Erythroblast (primary cell): ENCODE data around the gene P4HTM.

ENCODE experiments used
- GATA1 ChIP-seq: IDR thresholded peaks from 2 replicates; pipeline ENCODE4 v1.6.1; 2011; ENCODE audit warnings: low read depth, mild to moderate bottlenecking, control low read depth, low read length, moderate library complexity
- POLR2A ChIP-seq: IDR thresholded peaks from 2 replicates; pipeline ENCODE4 v1.6.1; 2011; ENCODE audit warnings: mild to moderate bottlenecking, low read length

DNA sequence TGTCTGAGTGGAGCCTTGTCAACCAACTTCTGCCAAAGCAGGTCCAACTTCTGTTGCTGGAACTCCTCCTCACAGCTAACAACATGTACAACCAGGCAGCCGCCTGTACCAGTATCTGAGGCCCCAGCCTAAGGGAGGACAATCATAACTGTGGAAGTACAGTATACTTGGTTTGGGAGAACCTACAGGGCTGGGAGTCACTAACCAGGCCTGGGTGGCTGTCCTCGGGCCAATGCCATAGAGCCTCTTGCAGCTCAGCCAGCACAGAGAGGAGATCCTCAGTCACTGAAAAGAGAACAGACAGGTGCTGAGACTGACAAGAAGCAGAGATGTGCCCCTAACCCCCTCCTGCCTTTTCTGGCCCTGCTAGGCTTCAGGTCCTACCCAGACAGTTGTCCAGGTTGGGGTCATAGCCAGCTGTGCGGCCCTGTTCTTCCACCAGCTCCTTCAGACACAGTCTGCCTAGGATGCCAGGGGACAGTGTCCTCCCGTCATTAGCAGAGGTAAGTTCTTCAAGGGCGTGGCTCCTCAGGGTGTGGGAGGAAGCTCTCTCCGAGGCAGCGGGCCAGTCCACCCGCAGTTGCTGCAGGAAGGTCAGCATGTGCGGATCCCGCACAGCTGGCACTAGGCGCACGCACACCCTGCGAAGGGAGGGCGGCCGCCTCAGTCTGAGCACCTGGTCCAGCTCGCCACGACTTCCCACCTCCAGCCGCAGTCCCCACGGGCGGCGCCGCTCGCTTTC is 27.4 kb downstream of the P4HTM start:
- TF ChIP-seq GATA1 (no peak), POLR2A (no peak)
